Tibial artery (tissue), 4 donors: Measurements from ENCODE around the gene RBM45.
"Not testable (repeated sequence)": the region's sequence is repeated elsewhere in the genome, so short reads cannot be mapped to it uniquely, and the experiment has no call there.

Experiments used
- DNase-seq, 2 donors: peaks; one replicate each; pipeline ENCODE4 v3.0.0-alpha.2; 2019
- H3K27ac ChIP-seq, 2 donors: fragments of 200-600 bp; sonication (generic) in 1 of 2; 1 replicate in 1 of 2; 2 replicates in 1 of 2; pipeline ENCODE4 v1.5.1; 2018 to 2019; ENCODE audit warnings: mild to moderate bottlenecking in 1 of 2
- H3K27me3 ChIP-seq, 2 donors: fragments of 200-600 bp; sonication (generic) in 1 of 2; one replicate each; pipeline versions ENCODE4 v1.5.1 to v1.6.0; 2016 to 2019
- H3K36me3 ChIP-seq, 3 donors: fragments of 200-600 bp; sonication (generic) in 2 of 3; one replicate each; pipeline ENCODE4 v1.5.1; 2016 to 2019; ENCODE audit warnings: mild to moderate bottlenecking in 2 of 3
- H3K4me1 ChIP-seq, 4 donors: fragments of 200-600 bp; sonication (generic) in 2 of 4; 1 replicate in 3 of 4; 2 replicates in 1 of 4; pipeline ENCODE4 v1.5.1; 2016 to 2019
- H3K4me3 ChIP-seq, 2 donors: fragments of 200-600 bp; sonication (generic) in 1 of 2; 1 replicate in 1 of 2; 2 replicates in 1 of 2; pipeline ENCODE4 v1.5.1; 2018 to 2019; ENCODE audit warnings: mild to moderate bottlenecking in 2 of 2
- H3K9me3 ChIP-seq, 3 donors: fragments of 200-600 bp; sonication (generic) in 1 of 3; one replicate each; pipeline ENCODE4 v1.5.1; 2016 to 2019
- CTCF ChIP-seq, 2 experiments: fragments of 200-600 bp in 1 of 2; fragments of 450-650 bp in 1 of 2; IDR thresholded peaks; one replicate each; pipeline ENCODE4 v1.5.1; 2017 to 2019; ENCODE audit warnings: antibody characterized with exemption in 2 of 2, mild to moderate bottlenecking in 1 of 2, moderate library complexity in 1 of 2
- intact Hi-C: fragments of 100-400 bp; cut with DNase I; formaldehyde crosslinking; loops from one replicate; pipeline ENCODE4 v1.15.0; 2023; ENCODE audit warnings: low total_unique reads

RBM45 gene

DNA sequence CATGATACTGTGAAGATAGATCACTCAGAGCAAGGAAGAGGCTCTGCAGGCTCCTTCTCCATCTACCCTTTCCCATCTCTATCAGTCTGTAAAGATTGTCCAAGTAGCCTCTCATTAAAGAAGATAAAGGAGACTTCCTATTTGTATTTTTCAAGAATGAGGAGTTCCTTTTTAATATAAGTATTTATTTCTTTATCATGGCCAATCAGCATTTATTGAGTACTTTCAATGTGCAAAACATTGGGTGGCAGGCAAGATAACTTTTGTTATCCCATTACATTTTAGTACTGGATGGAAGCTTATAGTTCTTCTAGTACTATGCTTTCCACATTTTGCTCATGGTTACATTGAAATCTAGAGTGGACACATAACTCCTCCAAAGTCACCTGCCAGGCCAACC, 36.1 kb upstream of the RBM45 start:
- H3K9me3 ChIP-seq = no peaks in the 10 kb centered on the region
- H3K27me3 ChIP-seq = no peaks in the 10 kb centered on the region
- TF ChIP-seq CTCF (IDR thresholded peaks at IDR 0.05) = no peak
- DNase-seq = no peak
- no peak overlapping the region for H3K27ac ChIP-seq
- H3K36me3 ChIP-seq = no peaks in the 10 kb centered on the region
- intact Hi-C loops = no loop called here
- H3K4me1 ChIP-seq = peaks cover 0 to 14% (median 2%) of the 10 kb centered on the region in 4 donors
- no peak overlapping the region for H3K4me3 ChIP-seq

GRCh38 chr2:178079279-178079678, 33.0 kb upstream of the RBM45 start:
- not testable (repeated sequence) for H3K27me3 ChIP-seq

GRCh38 chr2:178082408-178083045, 29.7 kb upstream of the RBM45 start:
- H3K27ac ChIP-seq = no peak overlapping the region
- no peak for DNase-seq
- no peak overlapping the region for H3K4me3 ChIP-seq
- no peak for TF ChIP-seq CTCF (IDR thresholded peaks at IDR 0.05)
- no peaks in the 10 kb centered on the region for H3K36me3 ChIP-seq
- intact Hi-C loops = no loop called here
- H3K9me3 ChIP-seq = no peaks in the 10 kb centered on the region
- H3K4me1 ChIP-seq = no peaks in the 10 kb centered on the region
- H3K27me3 ChIP-seq = no peaks in the 10 kb centered on the region

More at GRCh38 chr2:178079279-178079678, 33.0 kb upstream of the RBM45 start:
- H3K27ac ChIP-seq, DNase-seq, H3K36me3 ChIP-seq, intact Hi-C loops, H3K9me3 ChIP-seq, H3K4me3 ChIP-seq, H3K4me1 ChIP-seq: not testable (repeated sequence)

GRCh38 chr2:178084273-178084672, 28.0 kb upstream of the RBM45 start:
- no peak for DNase-seq
- Histone ChIP-seq H3K4me3 (no peak overlapping the region), H3K36me3 (no peaks in the 10 kb centered on the region), H3K9me3 (no peaks in the 10 kb centered on the region), H3K27me3 (no peaks in the 10 kb centered on the region), H3K27ac (no peak overlapping the region), H3K4me1 (no peaks in the 10 kb centered on the region)
- TF ChIP-seq CTCF (IDR thresholded peaks at IDR 0.05) = no peak
- intact Hi-C loops = no loop called here

GRCh38 chr2:178088774-178089270, 23.4 kb upstream of the RBM45 start:
- H3K36me3 ChIP-seq = no peaks in the 10 kb centered on the region
- no peak overlapping the region for H3K4me3 ChIP-seq
- no peaks in the 10 kb centered on the region for H3K9me3 ChIP-seq
- no peak for TF ChIP-seq CTCF (IDR thresholded peaks at IDR 0.05)
- no peak overlapping the region for H3K27ac ChIP-seq
- no peaks in the 10 kb centered on the region for H3K4me1 ChIP-seq
- DNase-seq = no peak
- H3K27me3 ChIP-seq = no peaks in the 10 kb centered on the region
- intact Hi-C loops = no loop called here

- no peaks in the 10 kb centered on the region for H3K36me3 ChIP-seq
- H3K27ac ChIP-seq = no peak overlapping the region
- intact Hi-C loops = no loop called here
- no peak for TF ChIP-seq CTCF (IDR thresholded peaks at IDR 0.05)
- no peaks in the 10 kb centered on the region for H3K27me3 ChIP-seq
- H3K4me1 ChIP-seq = no peaks in the 10 kb centered on the region
- DNase-seq = no peak
- H3K9me3 ChIP-seq = no peaks in the 10 kb centered on the region
- H3K4me3 ChIP-seq = no peak overlapping the region
These were observed 18.8 kb upstream of the RBM45 start for GRCh38 chr2:178093471-178093870.
